H1 (cell line): ENCODE results near the gene INSM1. TPM values are rescaled to one million over a fixed set of nuclear protein-coding genes. Genes with fewer than 3 reads are reported as not detected.

ENCODE experiments used
- CTCF ChIA-PET: fragments of 300-600 bp; sonication (Branson Sonifier 250); formaldehyde crosslinking; loops from one replicate; lab custom pipeline; 2021; ENCODE audit not compliant: partially characterized antibody; lab: Charles Lee
- POLR2A ChIA-PET: fragments of 300-600 bp; sonication (Branson Sonifier 250); formaldehyde crosslinking; loops from one replicate; lab custom pipeline; 2021; ENCODE audit warnings: inconsistent platforms; ENCODE audit not compliant: partially characterized antibody; lab: Charles Lee
- DNase-seq, 2 experiments: peaks; one replicate each; pipeline versions ENCODE4 v3.0.0 to v3.0.0-alpha.2; 2010 to 2022; ENCODE audit warnings: low spot score in 2 of 2, low read depth in 1 of 2, mixed read lengths in 1 of 2
- FAIRE-seq: peaks from 2 replicates; lab custom pipeline; 2011; peaks lifted over from hg19 to GRCh38; lab: Jason Lieb, UNC
- H2AFZ ChIP-seq: 2 replicates; pipeline ENCODE4 v1.8.1; 2012; ENCODE audit warnings: low read length, inconsistent platforms
- H2AK5ac ChIP-seq: 2 replicates; pipeline ENCODE4 v1.6.1; 2013; ENCODE audit warnings: low read depth, low read length
- H2BK120ac ChIP-seq: replicated peaks from 2 replicates; pipeline ENCODE3; 2013; ENCODE audit warnings: low read depth, low read length, inconsistent platforms
- H2BK12ac ChIP-seq: 2 replicates; pipeline ENCODE4 v1.6.1; 2013; ENCODE audit warnings: low read depth, low read length
- H2BK15ac ChIP-seq: 2 replicates; pipeline ENCODE4 v1.6.1; 2013; ENCODE audit warnings: low read length
- H2BK20ac ChIP-seq: 2 replicates; pipeline ENCODE4 v1.6.1; 2013; ENCODE audit warnings: low read length
- H2BK5ac ChIP-seq: 2 replicates; pipeline ENCODE4 v1.6.1; 2013; ENCODE audit warnings: low read depth, low read length
- H3K14ac ChIP-seq: 2 replicates; pipeline ENCODE4 v1.6.1; 2013; ENCODE audit warnings: inconsistent platforms; ENCODE audit not compliant: insufficient read length
- H3K18ac ChIP-seq: 2 replicates; pipeline ENCODE4 v1.6.1; 2013; ENCODE audit warnings: low read length; ENCODE audit errors: extremely low read depth
- H3K23ac ChIP-seq: 2 replicates; pipeline ENCODE4 v1.6.1; 2013; ENCODE audit warnings: inconsistent platforms; ENCODE audit not compliant: insufficient read length
- H3K23me2 ChIP-seq: 2 replicates; pipeline ENCODE4 v1.6.1; 2013; ENCODE audit warnings: low read depth, low read length
- H3K27ac ChIP-seq: 2 replicates; pipeline ENCODE4 v1.6.1; 2011; ENCODE audit warnings: low read depth, low read length, inconsistent platforms
- H3K27me3 ChIP-seq, 4 experiments: replicated peaks in 1 of 4; 1 replicate in 1 of 4; 2 replicates in 3 of 4; pipeline versions ENCODE4 v1.6.1 to v1.8.1; 2011 to 2013; ENCODE audit warnings: low read length in 3 of 4, mild to moderate bottlenecking in 3 of 4, inconsistent platforms in 2 of 4, mixed read lengths in 2 of 4, moderate library complexity in 1 of 4; ENCODE audit not compliant: control insufficient read depth in 3 of 4, insufficient read depth in 3 of 4; ENCODE audit errors: extremely low read depth in 1 of 4
- H3K36me3 ChIP-seq, 4 experiments: 2 replicates each; pipeline versions ENCODE4 v1.6.1 to v1.8.1; 2011 to 2013; ENCODE audit warnings: mild to moderate bottlenecking in 4 of 4, low read length in 3 of 4, moderate library complexity in 2 of 4, control low read depth in 1 of 4, inconsistent platforms in 1 of 4; ENCODE audit not compliant: insufficient read depth in 4 of 4, control insufficient read depth in 2 of 4
- H3K4ac ChIP-seq: replicated peaks from 2 replicates; pipeline ENCODE3; 2013; ENCODE audit warnings: low read length, low read depth, mixed read lengths, inconsistent platforms; ENCODE audit not compliant: insufficient read length
- H3K4me1 ChIP-seq, 4 experiments: replicated peaks in 1 of 4; 1 replicate in 1 of 4; 2 replicates in 3 of 4; pipeline versions ENCODE4 v1.6.1 to v1.8.1; 2011 to 2013; ENCODE audit warnings: low read length in 3 of 4, inconsistent platforms in 2 of 4, mixed read lengths in 1 of 4; ENCODE audit not compliant: insufficient read depth in 4 of 4, control insufficient read depth in 3 of 4
- H3K4me2 ChIP-seq, 2 experiments: 2 replicates each; pipeline versions ENCODE4 v1.6.1 to v1.8.1; 2011 to 2013; ENCODE audit warnings: low read depth in 2 of 2, low read length in 2 of 2, control low read depth in 1 of 2, inconsistent platforms in 1 of 2, mild to moderate bottlenecking in 1 of 2; ENCODE audit not compliant: insufficient read depth in 1 of 2
- H3K4me3 ChIP-seq, 4 experiments: fragments of 200-600, 300-600 bp in 1 of 4; sonication (generic), shearing (Covaris generic), sonication (Bioruptor Twin) in 1 of 4; 2 replicates each; pipeline versions ENCODE4 v1.5.1 to v1.8.1; 2011 to 2016; ENCODE audit warnings: low read length in 4 of 4, low read depth in 3 of 4, control low read depth in 2 of 4, inconsistent platforms in 2 of 4, mild to moderate bottlenecking in 2 of 4, mixed read lengths in 1 of 4, moderate library complexity in 1 of 4; ENCODE audit not compliant: insufficient read depth in 2 of 4; ENCODE audit errors: extremely low read depth in 1 of 4
- H3K56ac ChIP-seq: replicated peaks from 2 replicates; pipeline ENCODE3; 2013; ENCODE audit warnings: low read depth, mild to moderate bottlenecking, mixed read lengths, low read length, inconsistent platforms; ENCODE audit not compliant: insufficient read length
- H3K79me1 ChIP-seq: 2 replicates; pipeline ENCODE4 v1.6.1; 2013; ENCODE audit warnings: low read depth, low read length, control low read depth
- H3K79me2 ChIP-seq, 2 experiments: 2 replicates each; pipeline versions ENCODE4 v1.6.1 to v1.8.1; 2012 to 2013; ENCODE audit warnings: low read length in 2 of 2, mild to moderate bottlenecking in 2 of 2, inconsistent platforms in 1 of 2; ENCODE audit not compliant: insufficient read depth in 2 of 2, control insufficient read depth in 1 of 2
- H3K9ac ChIP-seq, 4 experiments: replicated peaks in 1 of 4; 1 replicate in 1 of 4; 2 replicates in 3 of 4; pipeline versions ENCODE4 v1.6.1 to v1.8.1; 2011 to 2013; ENCODE audit warnings: low read depth in 3 of 4, low read length in 3 of 4, control low read depth in 2 of 4, mild to moderate bottlenecking in 2 of 4, moderate library complexity in 2 of 4, inconsistent platforms in 1 of 4; ENCODE audit errors: extremely low read depth in 1 of 4
- H3K9me3 ChIP-seq, 2 experiments: 2 replicates each; pipeline versions ENCODE4 v1.6.1 to v1.8.1; 2012 to 2013; ENCODE audit warnings: mild to moderate bottlenecking in 2 of 2, moderate library complexity in 2 of 2, control low read depth in 1 of 2, inconsistent platforms in 1 of 2, low read depth in 1 of 2, low read length in 1 of 2, mixed read lengths in 1 of 2; ENCODE audit not compliant: insufficient read depth in 2 of 2
- H4K20me1 ChIP-seq, 2 experiments: replicated peaks in 1 of 2; 2 replicates each; pipeline versions ENCODE3 to v1.8.1; 2011 to 2013; ENCODE audit warnings: inconsistent platforms in 2 of 2, low read length in 2 of 2, mild to moderate bottlenecking in 1 of 2; ENCODE audit not compliant: insufficient read depth in 2 of 2, control insufficient read depth in 1 of 2
- H4K5ac ChIP-seq: 2 replicates; pipeline ENCODE4 v1.6.1; 2013; ENCODE audit warnings: low read length, low read depth, mixed read lengths, inconsistent platforms; ENCODE audit not compliant: insufficient read length
- H4K8ac ChIP-seq: 2 replicates; pipeline ENCODE4 v1.8.0; 2013; ENCODE audit warnings: mild to moderate bottlenecking, moderate library complexity, low read length, inconsistent platforms; ENCODE audit not compliant: insufficient read depth; ENCODE audit errors: extremely low read depth
- H4K91ac ChIP-seq: replicated peaks from 2 replicates; pipeline ENCODE3; 2013; ENCODE audit warnings: low read length, mixed read lengths, inconsistent platforms; ENCODE audit not compliant: insufficient read length
- TEAD4 ChIP-seq: IDR thresholded peaks from 2 replicates; pipeline ENCODE4 v1.6.1; 2012; ENCODE audit warnings: low read depth, low read length, inconsistent platforms, mixed read lengths
- WGBS, 2 experiments: shearing (Covaris generic) in 1 of 2; methylation state at CpG; one replicate each; pipeline versions ENCODE4 v1.1.6 to v1.1.7; 2013 to 2015; ENCODE audit warnings: low lambda C conversion rate in 2 of 2, mixed read lengths in 2 of 2, inconsistent platforms in 1 of 2, low coverage in 1 of 2, missing lambda C conversion rate in 1 of 2; ENCODE audit not compliant: insufficient replicate concordance in 2 of 2, insufficient coverage in 1 of 2, insufficient read length in 1 of 2; ENCODE audit errors: extremely low coverage in 1 of 2, missing lambda C conversion rate in 1 of 2; 5-methylcytosine and 5-hydroxymethylcytosine counted together
- polyA plus RNA-seq, 7 experiments: library from polyadenylated mRNA; depleted of rRNA in 3 of 7; stranded (reverse) in 5 of 7; unstranded in 2 of 7; fragments of >200 nt in 5 of 7; fragments of 200-250 nt in 2 of 7; gene quantifications; 1 replicate in 5 of 7; 2 replicates in 1 of 7; 4 replicates in 1 of 7; pipeline versions ENCODE4 v1.2.1 to v1.2.3, GENCODE V29; 2011 to 2013; ENCODE audit warnings: missing spikeins in 2 of 7, mixed read lengths in 2 of 7
- total RNA-seq: library from RNA; stranded (reverse); fragmentation: NEBNext Ultra II Directional; extraction: Animal tissue kit (Norgen Biotek cat#: 25700); gene quantifications from 2 replicates; pipeline ENCODE4 v1.2.1, GENCODE V29; 2021

INSM1 gene
- total and polyA plus RNA-seq, 2 of the 8 experiments (the other 6 are each of a cell fraction or from before 2014, with no cell fraction given): 0.86 to 2.5 TPM

DNA sequence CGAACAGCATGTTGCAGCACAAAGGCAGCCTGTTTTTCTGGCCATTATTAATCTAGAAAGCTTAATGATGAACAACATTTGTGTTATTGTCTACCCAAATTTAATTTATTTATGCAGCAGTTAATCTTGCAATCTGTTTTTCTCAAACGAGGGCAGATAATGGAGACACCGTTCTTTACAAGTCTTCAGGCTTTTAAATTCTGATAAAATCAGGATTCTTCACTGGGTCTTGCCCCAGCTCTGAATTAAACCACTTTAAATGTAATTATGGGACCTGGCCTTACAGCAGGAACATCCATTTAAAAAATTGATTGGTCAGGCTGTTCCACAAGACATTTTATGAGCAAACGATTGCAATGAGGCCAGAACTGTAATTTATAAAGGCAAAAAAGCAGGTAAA is 26.5 kb upstream of the INSM1 start:
- Histone ChIP-seq H3K56ac (no peak overlapping the region), H2BK12ac (no peak overlapping the region), H3K23me2 (peaks cover 4% of the 10 kb centered on the region; the same call in 1 of the 2 replicates), H3K4ac (no peak overlapping the region), H3K36me3 (no peaks in the 10 kb centered on the region), H3K14ac (no peak overlapping the region), H4K20me1 (no peaks in the 10 kb centered on the region), H3K79me1 (no peaks in the 10 kb centered on the region), H2AK5ac (no peak overlapping the region), H3K79me2 (no peaks in the 10 kb centered on the region), H3K4me3 (no peak overlapping the region), H4K5ac (no peak overlapping the region), H2BK120ac (no peak overlapping the region), H2BK5ac (no peak overlapping the region), H3K27me3 (no peaks in the 10 kb centered on the region), H3K9ac (no peak overlapping the region), H4K91ac (no peak overlapping the region), H3K23ac (no peak overlapping the region), H3K9me3 (peaks cover 0 to 2% of the 10 kb centered on the region in 2 experiments; a peak in 1 of 4 replicates), H2AFZ (no peak overlapping the region), H3K18ac (no peak overlapping the region), H2BK15ac (no peak overlapping the region), H3K4me1 (no peaks in the 10 kb centered on the region), H4K8ac (no peak overlapping the region), H3K4me2 (no peak overlapping the region), H3K27ac (no peak overlapping the region), H2BK20ac (no peak overlapping the region)
- 91% methylated on average over 4 of the region's 4 CpGs; no CpG with 5 or more reads in 1 of the 2 experiments for WGBS, 2 experiments
- ChIA-PET POLR2A (no interaction called here), CTCF (interaction anchor here (0.9 to 2.4 kb wide), 3 partner anchors 9 to 20 kb away, joined by 3 to 8 read pairs (median 3); no protein-coding TSS in a partner anchor)
- no peak for DNase-seq
- FAIRE-seq: no peak
- TF ChIP-seq TEAD4: no peak
